GM21825 (cell line): ENCODE measurements around the gene CCDC50.
A peak's percentile ranks its signal among the peaks of the same experiment; 100 is the strongest.

Experiments
- ATAC-seq: cut with Tn5 transposase; IDR thresholded peaks from one replicate; pipeline ENCODE4 v1.9.1; 2021; ENCODE audit warnings: mild to moderate bottlenecking, moderate library complexity; ENCODE audit not compliant: unreplicated experiment

Gene CCDC50

GRCh38 chr3:191376516-191377141, 47.4 kb downstream of the CCDC50 start:
- ATAC-seq, result no peak

- no peak for ATAC-seq
Measured at GRCh38 chr3:191378142-191378812, 49.1 kb downstream of the CCDC50 start.

- ATAC-seq, result no peak
Measured at GRCh38 chr3:191379446-191379845, 50.3 kb downstream of the CCDC50 start.

- no peak for ATAC-seq
Measured at GRCh38 chr3:191380001-191380400, 50.8 kb downstream of the CCDC50 start.

GRCh38 chr3:191381303-191381702, 52.1 kb downstream of the CCDC50 start:
- ATAC-seq, result no peak

GRCh38 chr3:191382661-191383060, 53.5 kb downstream of the CCDC50 start:
- peak; percentile 69 for ATAC-seq

GRCh38 chr3:191383124-191383523, 53.9 kb downstream of the CCDC50 start:
- no peak for ATAC-seq

GRCh38 chr3:191385101-191385500, 55.9 kb downstream of the CCDC50 start:
- no peak for ATAC-seq

GRCh38 chr3:191387441-191388077, 58.4 kb downstream of the CCDC50 start:
- ATAC-seq, result no peak

GRCh38 chr3:191388823-191389222, 59.6 kb downstream of the CCDC50 start:
- ATAC-seq, result no peak

GRCh38 chr3:191390580-191390979, 61.4 kb downstream of the CCDC50 start:
- ATAC-seq, result no peak

- ATAC-seq, result no peak
Measured at GRCh38 chr3:191391861-191392808, 62.9 kb downstream of the CCDC50 start.

- ATAC-seq, result no peak
Measured at GRCh38 chr3:191393146-191393545, 64.0 kb downstream of the CCDC50 start.

GRCh38 chr3:191397771-191398170, 68.6 kb downstream of the CCDC50 start:
- ATAC-seq, result no peak

- no peak for ATAC-seq
Measured at GRCh38 chr3:191398607-191399006, 69.4 kb downstream of the CCDC50 start.

- no peak for ATAC-seq
Measured at GRCh38 chr3:191399918-191400317, 70.7 kb downstream of the CCDC50 start.

GRCh38 chr3:191401775-191402357, 72.7 kb downstream of the CCDC50 start:
- no peak for ATAC-seq

GRCh38 chr3:191409791-191410359, 80.7 kb downstream of the CCDC50 start:
- no peak for ATAC-seq

- ATAC-seq, result no peak
Measured at GRCh38 chr3:191412759-191413158, 83.6 kb downstream of the CCDC50 start.

- ATAC-seq, result no peak
Measured at GRCh38 chr3:191414286-191414685, 85.1 kb downstream of the CCDC50 start.
